GM19099 (cell line): ENCODE measurements around the gene CALCOCO2.

ENCODE experiments used
- POLR2A ChIP-seq: IDR thresholded peaks from 3 replicates; pipeline ENCODE4 v1.6.1; 2011; ENCODE audit warnings: low read depth; ENCODE audit not compliant: insufficient read length; ENCODE audit errors: extremely low read depth

CALCOCO2 gene

GRCh38 chr17:48892940-48893645 is 62.3 kb downstream of the CALCOCO2 start:
- no peak for TF ChIP-seq POLR2A

GRCh38 chr17:48893646-48894508 is 63.0 kb downstream of the CALCOCO2 start:
- no peak for TF ChIP-seq POLR2A

DNA sequence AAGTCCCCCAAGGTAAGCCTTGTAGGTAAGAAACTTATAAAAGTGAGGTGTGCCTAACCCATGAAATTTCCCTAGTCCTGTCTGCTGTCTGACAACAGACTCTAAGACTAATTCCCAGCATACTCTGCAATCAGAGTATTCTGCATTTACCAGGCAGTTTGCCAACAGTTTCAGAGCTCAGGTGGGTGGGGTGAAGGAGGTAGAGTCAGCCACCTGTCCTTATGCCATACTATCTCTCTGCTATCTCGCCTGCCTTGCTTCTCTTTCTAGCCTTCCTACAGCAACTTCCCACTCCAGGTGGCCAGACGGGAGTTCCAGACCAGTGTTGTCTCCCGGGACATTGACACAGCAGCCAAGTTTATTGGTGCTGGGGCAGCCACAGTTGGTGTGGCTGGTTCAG is 64.1 kb downstream of the CALCOCO2 start:
- no peak for TF ChIP-seq POLR2A

DNA sequence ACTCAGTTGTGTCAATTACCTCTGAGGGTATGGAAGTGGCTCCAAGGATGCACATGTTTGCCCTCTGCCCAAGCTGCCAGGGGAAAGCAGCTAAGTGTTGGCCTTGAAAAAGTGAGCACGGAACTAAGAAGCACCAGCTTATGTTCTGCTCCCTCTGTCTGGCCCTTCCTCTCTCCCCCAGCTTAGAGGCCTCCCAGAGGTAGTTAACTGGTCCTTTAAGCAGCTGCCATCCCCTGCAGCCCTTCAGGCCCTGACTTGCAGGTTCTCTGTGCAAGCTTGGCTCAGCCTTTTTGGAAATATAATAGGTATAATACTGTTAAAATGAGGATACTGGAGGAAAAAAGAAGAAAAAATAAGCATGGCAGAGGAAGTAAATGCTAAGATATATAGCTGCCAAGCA is 70.4 kb downstream of the CALCOCO2 start:
- TF ChIP-seq POLR2A: no peak

GRCh38 chr17:48903401-48903800 is 72.6 kb downstream of the CALCOCO2 start:
- TF ChIP-seq POLR2A: no peak

GRCh38 chr17:48904428-48904827 is 73.6 kb downstream of the CALCOCO2 start:
- TF ChIP-seq POLR2A: no peak

DNA sequence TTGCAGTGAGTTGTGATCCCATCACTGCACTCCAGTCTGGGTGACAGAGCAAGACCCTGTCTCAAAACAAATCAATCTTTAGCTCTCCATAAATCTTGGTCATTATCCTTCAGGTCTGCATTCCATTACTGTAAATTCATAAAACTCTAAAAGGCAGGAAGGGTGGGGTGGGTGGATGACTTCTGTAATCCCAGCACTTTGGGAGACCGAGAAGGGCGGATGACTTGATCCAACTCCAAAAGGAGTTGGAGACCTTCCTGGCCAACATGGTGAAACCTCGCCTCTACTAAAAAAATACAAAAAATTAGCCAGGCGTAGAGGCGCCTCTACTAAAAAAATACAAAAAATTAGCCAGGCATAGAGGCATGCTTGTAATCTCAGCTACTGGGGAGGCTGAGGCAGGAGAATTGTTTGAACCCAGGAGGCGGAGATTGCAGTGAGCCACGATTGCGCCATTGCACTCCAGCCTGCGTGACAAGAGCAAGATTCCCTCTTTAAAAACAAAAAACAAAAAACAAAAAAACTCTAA is 75.2 kb downstream of the CALCOCO2 start:
- no peak for TF ChIP-seq POLR2A

DNA sequence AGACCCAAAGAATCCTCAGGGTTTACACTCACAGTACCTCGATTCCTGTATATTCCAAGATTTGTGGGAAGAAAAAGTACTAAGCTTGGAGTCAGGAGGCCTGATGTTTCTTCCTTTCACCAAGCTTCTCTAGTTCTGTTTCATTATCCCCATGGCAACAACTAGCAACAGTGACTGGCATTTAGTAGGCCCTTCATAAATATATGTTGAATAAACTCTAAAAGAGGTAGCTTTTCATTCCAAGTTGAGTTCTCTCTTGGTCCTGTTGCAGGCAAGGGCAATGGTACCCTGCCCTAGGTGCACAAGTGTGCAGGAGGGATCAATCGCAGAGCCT is 76.8 kb downstream of the CALCOCO2 start:
- TF ChIP-seq POLR2A: no peak

DNA sequence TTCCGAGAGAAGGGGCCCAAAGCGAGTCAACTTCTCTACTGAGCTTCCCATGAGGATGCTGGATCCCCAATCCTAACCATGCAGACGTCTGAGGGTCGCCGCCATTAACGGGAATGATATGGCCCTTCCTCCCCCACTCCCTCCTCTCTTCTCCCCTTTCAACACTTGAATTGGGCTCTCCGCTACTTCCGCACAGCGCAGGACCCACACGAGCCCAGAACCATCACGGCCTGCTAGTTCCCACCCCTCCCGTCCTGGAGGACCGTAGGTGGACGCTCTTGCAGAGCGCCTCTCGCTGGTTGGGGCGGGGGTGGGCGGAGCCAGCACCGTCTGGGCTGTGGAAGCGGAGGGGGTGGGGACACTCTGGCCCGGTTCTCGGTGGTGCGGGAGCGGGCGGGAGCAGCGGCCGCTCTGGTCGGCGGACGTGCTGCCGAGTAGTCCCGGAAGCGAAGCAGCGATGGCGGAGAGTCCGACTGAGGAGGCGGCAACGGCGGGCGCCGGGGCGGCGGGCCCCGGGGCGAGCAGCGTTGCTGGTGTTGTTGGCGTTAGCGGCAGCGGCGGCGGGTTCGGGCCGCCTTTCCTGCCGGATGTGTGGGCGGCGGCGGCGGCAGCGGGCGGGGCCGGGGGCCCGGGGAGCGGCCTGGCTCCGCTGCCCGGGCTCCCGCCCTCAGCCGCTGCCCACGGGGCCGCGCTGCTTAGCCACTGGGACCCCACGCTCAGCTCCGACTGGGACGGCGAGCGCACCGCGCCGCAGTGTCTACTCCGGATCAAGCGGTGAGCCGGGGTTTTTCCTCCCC is 77.4 kb downstream of the CALCOCO2 start, which contains the start of gene UBE2Z:
Gene UBE2Z (plus strand): TSS at position 361 of the 797 bp plus-strand sequence. CDS start 97 bp downstream, at position 458.
- TF ChIP-seq POLR2A: peak; percentile 95

DNA sequence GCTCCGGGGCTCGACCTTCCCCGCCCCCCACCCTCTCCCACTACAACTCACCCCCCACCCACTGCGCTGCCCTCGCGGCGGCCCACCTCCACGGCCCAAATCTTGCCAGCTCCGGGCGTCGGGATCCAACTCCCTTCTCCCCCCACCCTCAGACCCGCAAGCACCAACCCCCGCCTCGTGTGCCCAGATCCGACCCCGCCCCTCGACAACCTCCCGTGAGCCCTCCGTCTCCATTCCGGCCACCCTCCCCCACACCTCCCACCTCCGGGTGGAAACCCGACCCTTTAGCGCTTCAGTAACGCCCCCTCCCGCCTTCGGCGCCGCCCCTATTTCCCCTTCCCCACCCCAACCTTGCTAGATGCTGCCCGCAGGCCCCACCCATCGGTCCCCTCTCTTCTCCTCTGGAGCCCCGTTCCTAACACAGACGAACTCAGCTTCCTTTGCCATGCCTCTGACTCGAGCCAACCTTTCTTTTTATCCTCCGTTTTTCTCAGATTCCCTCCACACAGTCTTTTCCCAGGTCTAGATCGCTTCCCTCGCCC is 78.1 kb downstream of the CALCOCO2 start:
- TF ChIP-seq POLR2A: no peak

DNA sequence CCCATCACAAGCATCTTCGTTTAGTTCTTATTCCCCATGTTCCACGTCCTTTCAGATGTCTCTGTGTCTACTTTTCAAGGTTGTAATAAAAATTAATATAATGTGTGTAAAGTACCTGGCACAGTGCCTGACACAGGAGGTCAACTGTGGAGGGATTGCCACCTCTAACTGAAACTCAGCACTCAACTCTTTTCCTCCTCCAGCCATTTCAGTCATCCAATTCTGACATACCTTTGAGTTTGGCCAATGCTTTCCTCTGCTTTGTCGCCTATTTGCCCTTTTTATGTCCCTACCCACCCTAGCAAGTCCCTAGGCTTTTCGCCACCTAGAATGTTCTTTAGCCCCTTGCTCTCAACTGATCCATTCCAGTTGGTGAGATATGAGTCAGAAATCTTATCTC is 78.9 kb downstream of the CALCOCO2 start:
- TF ChIP-seq POLR2A: no peak

DNA sequence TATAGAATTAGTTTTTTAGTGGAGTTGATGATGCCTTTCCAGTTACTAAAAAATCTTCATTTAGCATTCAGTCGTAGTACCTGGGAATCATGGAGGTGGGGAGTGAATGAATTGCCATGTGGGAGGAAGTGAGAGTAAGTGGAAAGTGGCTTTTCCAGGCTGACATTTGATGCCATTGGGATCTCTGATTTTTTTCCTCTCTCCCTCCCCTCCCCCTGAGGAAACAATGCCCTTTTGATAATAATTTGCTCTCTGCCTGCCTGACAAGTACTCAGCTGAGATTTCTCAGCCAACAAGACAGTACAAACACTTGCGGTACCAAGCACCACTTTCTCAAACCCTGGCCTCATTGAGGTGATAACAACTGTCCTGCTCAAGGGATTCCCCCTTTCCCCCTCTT is 79.5 kb downstream of the CALCOCO2 start:
- no peak for TF ChIP-seq POLR2A

DNA sequence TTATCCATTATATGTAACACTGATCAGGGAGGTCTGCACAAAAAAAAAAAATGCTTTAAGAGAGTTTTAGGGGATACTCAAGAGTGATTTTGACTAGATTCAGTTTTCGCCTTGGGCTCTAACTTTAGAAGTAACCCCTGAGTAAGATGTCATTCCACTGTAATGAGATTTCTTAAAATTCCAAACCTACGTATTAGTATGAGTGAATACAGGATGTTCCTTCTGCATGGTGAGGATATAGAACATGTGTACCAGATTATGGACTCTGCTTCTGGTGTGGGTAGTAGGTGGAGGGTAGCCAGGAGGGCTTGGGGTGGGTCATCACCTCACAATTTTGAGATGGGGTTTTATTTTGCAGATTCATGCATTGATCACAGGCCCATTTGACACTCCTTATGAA is 81.6 kb downstream of the CALCOCO2 start:
- no peak for TF ChIP-seq POLR2A
